Activated naive CD4-positive, alpha-beta T cell treated with anti-CD3 and anti-CD28 coated beads, Interleukin-2, amount 50 U/mL, for 24 hours (primary cell): ENCODE measurements around the gene ITGB6.
"Not testable (repeated sequence)": the region's sequence is repeated elsewhere in the genome, so short reads cannot be mapped to it uniquely, and the experiment has no call there.

Source experiments
- H3K27ac Mint-ChIP-seq: one replicate; pipeline ENCODE4 v1.8.0; 2021; ENCODE audit warnings: mild to moderate bottlenecking, mixed read lengths
- H3K27me3 Mint-ChIP-seq: one replicate; pipeline ENCODE4 v1.8.0; 2021; ENCODE audit warnings: mixed read lengths
- H3K36me3 Mint-ChIP-seq: one replicate; pipeline ENCODE4 v1.8.0; 2021; ENCODE audit warnings: mixed read lengths
- H3K4me1 Mint-ChIP-seq: one replicate; pipeline ENCODE4 v1.8.0; 2021; ENCODE audit warnings: mixed read lengths
- H3K4me3 Mint-ChIP-seq: one replicate; pipeline ENCODE4 v1.8.0; 2021; ENCODE audit warnings: mild to moderate bottlenecking, mixed read lengths
- H3K9me3 Mint-ChIP-seq: one replicate; pipeline ENCODE4 v1.8.0; 2021; ENCODE audit warnings: mixed read lengths

The ITGB6 gene

DNA sequence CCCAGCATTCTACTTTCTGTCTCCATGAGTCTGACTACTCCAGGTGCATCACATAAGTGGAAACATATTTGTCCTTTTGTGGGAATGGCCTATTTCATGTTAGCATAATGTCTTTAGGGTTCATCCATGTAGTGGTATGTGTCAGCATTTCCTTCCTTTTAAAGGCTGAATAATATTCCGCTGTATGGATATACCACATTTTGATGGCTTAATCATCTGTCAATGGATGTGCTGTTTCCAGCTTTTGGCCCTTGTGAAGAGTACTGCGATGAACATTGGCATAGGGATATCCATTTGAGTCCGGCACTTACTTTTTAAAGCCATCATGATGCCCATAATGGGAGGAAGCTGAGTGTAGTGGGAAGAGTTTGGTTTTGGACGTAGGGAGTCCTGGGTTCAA lies 6.4 kb upstream of the ITGB6 start:
- no peaks in the 10 kb centered on the region for H3K36me3 Mint-ChIP-seq
- H3K27ac Mint-ChIP-seq = no peak overlapping the region
- no peaks in the 10 kb centered on the region for H3K27me3 Mint-ChIP-seq
- peaks cover 20% of the 10 kb centered on the region for H3K4me1 Mint-ChIP-seq
- H3K9me3 Mint-ChIP-seq = no peaks in the 10 kb centered on the region
- H3K4me3 Mint-ChIP-seq = no peak overlapping the region

- no peaks in the 10 kb centered on the region for H3K27me3 Mint-ChIP-seq
- no peaks in the 10 kb centered on the region for H3K9me3 Mint-ChIP-seq
- H3K36me3 Mint-ChIP-seq = no peaks in the 10 kb centered on the region
- no peak overlapping the region for H3K27ac Mint-ChIP-seq
- H3K4me1 Mint-ChIP-seq = peaks cover 14% of the 10 kb centered on the region
- no peak overlapping the region for H3K4me3 Mint-ChIP-seq
Observed at GRCh38 chr2:160205505-160205904, 5.4 kb upstream of the ITGB6 start.

DNA sequence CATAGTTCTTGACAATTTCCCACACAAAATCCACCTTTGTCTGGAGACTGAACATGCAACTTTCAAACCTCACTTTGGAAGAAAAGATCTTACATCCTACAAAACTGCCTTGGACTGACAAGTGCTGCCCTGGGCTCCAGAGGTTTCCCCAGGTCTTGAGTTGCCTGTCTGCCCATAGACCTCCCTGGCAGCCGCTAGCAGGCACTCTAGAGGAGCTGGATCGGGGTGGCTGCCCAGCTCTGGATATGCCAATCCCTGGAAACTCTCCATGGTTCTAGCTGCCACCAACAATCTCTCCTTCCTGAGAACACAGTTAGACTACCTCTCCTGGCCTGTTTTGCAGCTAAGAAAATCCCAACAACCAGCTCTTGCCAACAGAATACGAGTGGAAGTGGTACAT lies 3.4 kb upstream of the ITGB6 start:
- Mint-ChIP-seq H3K4me3 (no peak overlapping the region), H3K27me3 (no peaks in the 10 kb centered on the region), H3K4me1 (peaks cover 8% of the 10 kb centered on the region), H3K36me3 (no peaks in the 10 kb centered on the region), H3K27ac (no peak overlapping the region), H3K9me3 (no peaks in the 10 kb centered on the region)

- H3K4me1 Mint-ChIP-seq = peaks cover 7% of the 10 kb centered on the region
- H3K36me3 Mint-ChIP-seq = no peaks in the 10 kb centered on the region
- no peak overlapping the region for H3K27ac Mint-ChIP-seq
- H3K27me3 Mint-ChIP-seq = no peaks in the 10 kb centered on the region
- H3K4me3 Mint-ChIP-seq = no peak overlapping the region
- H3K9me3 Mint-ChIP-seq = no peaks in the 10 kb centered on the region
Observed at GRCh38 chr2:160203007-160203406, 2.9 kb upstream of the ITGB6 start.

DNA sequence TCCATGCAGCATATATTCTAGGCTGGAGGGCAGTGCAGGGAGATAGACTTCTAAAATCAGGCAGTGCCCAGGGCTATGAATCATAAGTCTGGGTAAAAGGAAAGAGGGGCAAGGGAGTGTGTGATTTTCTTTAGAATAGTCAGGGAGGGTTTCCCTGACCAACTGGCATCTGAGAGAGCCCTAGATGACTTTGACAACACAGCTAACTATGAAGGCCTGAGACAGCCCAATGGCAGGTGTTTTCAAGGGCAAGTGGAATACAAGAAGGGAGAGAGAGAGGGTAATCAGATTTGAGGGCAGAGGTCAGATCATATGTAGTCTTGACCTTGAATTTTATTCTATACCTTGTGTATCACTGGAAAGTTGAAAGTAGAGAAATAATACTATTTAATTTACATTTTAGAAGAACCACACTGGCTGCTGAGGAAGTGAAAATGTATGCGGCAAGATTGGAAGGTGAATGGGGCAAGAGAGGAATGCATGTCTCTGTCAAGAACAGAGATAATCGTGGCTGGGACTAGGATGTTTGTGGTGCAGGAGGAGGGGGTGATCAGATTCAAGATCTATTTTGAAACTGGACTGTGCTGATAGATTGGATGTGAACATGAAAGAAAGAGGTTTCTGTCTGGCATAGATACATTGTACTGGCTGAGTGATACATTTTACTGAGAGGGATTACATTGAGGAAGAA lies 1.9 kb upstream of the ITGB6 start:
- H3K27me3 Mint-ChIP-seq = no peaks in the 10 kb centered on the region
- H3K36me3 Mint-ChIP-seq = no peaks in the 10 kb centered on the region
- peak overlapping the region; percentile 26 for H3K27ac Mint-ChIP-seq
- H3K4me3 Mint-ChIP-seq = no peak overlapping the region
- H3K4me1 Mint-ChIP-seq = no peaks in the 10 kb centered on the region
- no peaks in the 10 kb centered on the region for H3K9me3 Mint-ChIP-seq

DNA sequence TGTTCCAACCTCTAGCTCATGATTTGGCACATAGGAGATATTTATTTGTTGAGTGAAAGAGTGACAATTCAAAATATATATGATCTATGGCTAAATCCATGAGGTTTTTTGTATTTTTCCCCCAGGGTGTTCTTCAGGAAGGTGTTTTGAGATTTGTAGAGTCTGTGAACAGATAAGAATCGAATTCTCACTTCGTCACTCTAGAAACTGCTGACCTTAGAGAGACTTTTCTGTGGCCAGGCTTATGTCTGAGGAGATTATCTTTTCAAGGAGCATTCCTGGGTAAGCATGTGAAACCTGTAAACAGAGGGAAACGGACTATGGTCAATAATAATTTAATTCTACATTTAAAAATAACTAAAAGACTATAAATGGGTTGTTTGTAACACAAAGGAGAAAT lies 849 bp upstream of the ITGB6 start:
- Mint-ChIP-seq H3K27me3 (no peaks in the 10 kb centered on the region), H3K4me1 (no peaks in the 10 kb centered on the region), H3K27ac (no peak overlapping the region), H3K36me3 (no peaks in the 10 kb centered on the region), H3K9me3 (no peaks in the 10 kb centered on the region), H3K4me3 (no peak overlapping the region)

DNA sequence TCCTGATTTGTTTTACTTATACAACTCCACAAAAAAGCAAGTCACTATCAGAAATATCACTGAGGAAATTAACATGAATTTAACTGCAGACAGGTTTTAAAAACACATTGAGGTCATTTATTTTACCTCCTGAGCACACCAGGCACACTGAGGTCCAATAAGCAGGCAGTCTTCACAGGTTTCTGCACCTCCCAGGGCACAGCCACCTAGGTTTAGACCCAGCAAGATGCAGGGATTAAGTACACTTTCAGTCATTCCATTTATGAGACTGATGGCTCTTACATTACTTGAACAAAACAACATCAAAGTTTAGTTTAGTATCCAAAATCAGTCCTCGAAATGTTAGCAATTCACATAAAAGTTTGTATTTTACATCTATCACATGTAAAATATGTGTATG lies 1.0 kb downstream of the ITGB6 start:
- Mint-ChIP-seq H3K9me3 (no peaks in the 10 kb centered on the region), H3K36me3 (no peaks in the 10 kb centered on the region), H3K4me1 (no peaks in the 10 kb centered on the region), H3K27me3 (no peaks in the 10 kb centered on the region), H3K27ac (no peak overlapping the region), H3K4me3 (no peak overlapping the region)

- Mint-ChIP-seq H3K4me3 (no peak overlapping the region), H3K36me3 (no peaks in the 10 kb centered on the region), H3K4me1 (no peaks in the 10 kb centered on the region), H3K9me3 (no peaks in the 10 kb centered on the region), H3K27ac (no peak overlapping the region), H3K27me3 (no peaks in the 10 kb centered on the region)
Observed at GRCh38 chr2:160197587-160197986, 2.5 kb downstream of the ITGB6 start.

DNA sequence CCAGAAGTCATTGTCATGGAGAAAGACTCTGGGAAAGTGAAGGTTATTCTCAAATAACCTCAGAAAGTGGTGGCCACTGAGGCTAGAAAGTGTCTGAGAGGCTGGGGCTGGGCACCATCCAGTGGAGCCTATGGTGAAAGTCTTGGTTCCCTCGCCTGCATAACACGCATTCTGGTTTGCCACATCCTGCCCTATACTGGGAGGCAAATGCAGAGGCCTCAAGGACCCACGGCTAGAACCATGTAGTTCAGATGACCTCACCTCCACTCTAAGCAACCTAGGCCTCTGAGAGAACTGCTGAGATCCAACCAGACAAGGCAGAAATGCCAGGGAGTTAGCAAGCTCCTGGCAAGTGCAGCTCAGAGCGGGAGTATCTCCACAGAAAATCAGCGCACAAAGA lies 5.1 kb downstream of the ITGB6 start:
- Mint-ChIP-seq H3K4me1 (peaks cover 8% of the 10 kb centered on the region), H3K4me3 (no peak overlapping the region), H3K9me3 (no peaks in the 10 kb centered on the region)

GRCh38 chr2:160194351-160194750 lies 5.7 kb downstream of the ITGB6 start:
- Mint-ChIP-seq H3K4me3 (no peak overlapping the region), H3K9me3 (no peaks in the 10 kb centered on the region), H3K4me1 (peaks cover 8% of the 10 kb centered on the region), H3K36me3 (no peaks in the 10 kb centered on the region), H3K27ac (no peak overlapping the region), H3K27me3 (no peaks in the 10 kb centered on the region)

More for the DNA sequence above, 5.1 kb downstream of the ITGB6 start:
- Mint-ChIP-seq H3K27ac (no peak overlapping the region), H3K36me3 (no peaks in the 10 kb centered on the region), H3K27me3 (no peaks in the 10 kb centered on the region)

GRCh38 chr2:160181146-160181836 lies 18.8 kb downstream of the ITGB6 start:
- H3K4me3 Mint-ChIP-seq, H3K27me3 Mint-ChIP-seq, H3K36me3 Mint-ChIP-seq, H3K9me3 Mint-ChIP-seq: not testable (repeated sequence)
- peak overlapping the region; percentile 38 for H3K27ac Mint-ChIP-seq
- H3K4me1 Mint-ChIP-seq = peaks cover 12% of the 10 kb centered on the region

- not testable (repeated sequence) for H3K4me3 Mint-ChIP-seq, H3K27me3 Mint-ChIP-seq, H3K27ac Mint-ChIP-seq, H3K36me3 Mint-ChIP-seq, H3K9me3 Mint-ChIP-seq
- peaks cover 12% of the 10 kb centered on the region for H3K4me1 Mint-ChIP-seq
Observed at GRCh38 chr2:160180690-160181089, 19.4 kb downstream of the ITGB6 start.

DNA sequence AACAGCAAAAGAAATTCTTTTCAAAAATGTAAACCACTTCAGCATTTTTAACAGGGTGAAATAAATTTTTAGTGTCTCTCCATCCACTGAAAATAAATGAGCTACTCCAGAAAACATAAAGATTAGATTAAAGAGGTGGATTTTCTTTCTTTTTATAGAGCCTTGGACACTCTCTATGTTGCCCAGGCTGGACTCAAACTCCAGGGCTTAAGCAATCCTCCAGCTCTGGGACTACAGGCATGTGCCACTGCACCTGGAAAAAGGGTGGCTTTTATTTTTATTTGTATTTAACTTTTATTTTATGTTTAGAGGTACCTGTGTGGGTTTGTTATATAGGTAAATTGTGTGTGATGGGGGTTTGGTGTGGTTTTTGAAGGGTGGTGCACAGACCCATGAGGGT lies 19.9 kb downstream of the ITGB6 start:
- H3K4me1 Mint-ChIP-seq = peaks cover 12% of the 10 kb centered on the region
- H3K27me3 Mint-ChIP-seq = no peaks in the 10 kb centered on the region
- H3K9me3 Mint-ChIP-seq = no peaks in the 10 kb centered on the region
- no peak overlapping the region for H3K4me3 Mint-ChIP-seq
- H3K36me3 Mint-ChIP-seq = peaks cover 2% of the 10 kb centered on the region
- no peak overlapping the region for H3K27ac Mint-ChIP-seq

- Mint-ChIP-seq H3K36me3 (no peaks in the 10 kb centered on the region), H3K4me1 (no peaks in the 10 kb centered on the region), H3K9me3 (no peaks in the 10 kb centered on the region), H3K27ac (no peak overlapping the region), H3K4me3 (no peak overlapping the region), H3K27me3 (no peaks in the 10 kb centered on the region)
Observed at GRCh38 chr2:160175169-160176134, 24.6 kb downstream of the ITGB6 start.

- Mint-ChIP-seq H3K4me1 (no peaks in the 10 kb centered on the region), H3K9me3 (no peaks in the 10 kb centered on the region), H3K27ac (no peak overlapping the region), H3K4me3 (no peak overlapping the region), H3K36me3 (no peaks in the 10 kb centered on the region), H3K27me3 (no peaks in the 10 kb centered on the region)
Observed at GRCh38 chr2:160174322-160174721, 25.8 kb downstream of the ITGB6 start.

- H3K9me3 Mint-ChIP-seq = no peaks in the 10 kb centered on the region
- no peaks in the 10 kb centered on the region for H3K36me3 Mint-ChIP-seq
- H3K27me3 Mint-ChIP-seq = no peaks in the 10 kb centered on the region
- H3K4me1 Mint-ChIP-seq = no peaks in the 10 kb centered on the region
- H3K27ac Mint-ChIP-seq = no peak overlapping the region
- H3K4me3 Mint-ChIP-seq = no peak overlapping the region
Observed at GRCh38 chr2:160169988-160170387, 30.1 kb downstream of the ITGB6 start.
